SK-N-SH (cell line): ENCODE measurements around the gene TK2. TPM values are rescaled to one million over a fixed set of nuclear protein-coding genes. Genes with fewer than 3 reads are reported as not detected.

ENCODE experiments used
- CTCF ChIA-PET: fragments of 300-600, 350-600 bp; formaldehyde crosslinking; extraction: SDS; loops from one replicate; lab custom pipeline; 2021; lab: Yijun Ruan, JAX
- POLR2A ChIA-PET: fragments of 350-600 bp; sonication (Branson Sonifier 250); formaldehyde crosslinking; extraction: SDS; loops from one replicate; lab custom pipeline; 2020; ENCODE audit warnings: antibody characterized with exemption, inconsistent platforms; lab: Yijun Ruan, JAX
- DNase-seq: peaks from one replicate; pipeline ENCODE4 v3.0.0; 2012
- H2AFZ ChIP-seq: fragments of 200-600 bp; sonication (generic); 2 replicates; pipeline ENCODE4 v1.8.1; 2016; ENCODE audit warnings: antibody characterized with exemption, mild to moderate bottlenecking, low read depth
- H3F3A ChIP-seq: fragments of 200-600 bp; sonication (generic); replicated peaks from 2 replicates; pipeline ENCODE3; 2016; ENCODE audit warnings: antibody characterized with exemption, mild to moderate bottlenecking; ENCODE audit not compliant: insufficient read depth
- H3K27ac ChIP-seq, 2 experiments: fragments of 200-500 bp in 1 of 2; fragments of 200-600 bp in 1 of 2; sonication (Bioruptor generic) in 1 of 2; sonication (generic), shearing (Covaris generic) in 1 of 2; 2 replicates each; pipeline versions ENCODE4 v1.5.1 to v1.6.1; 2014 to 2016; ENCODE audit warnings: low read depth in 2 of 2, inconsistent platforms in 1 of 2, low read length in 1 of 2, mild to moderate bottlenecking in 1 of 2, mixed read lengths in 1 of 2
- H3K27me3 ChIP-seq: fragments of 200-600 bp; sonication (generic), shearing (Covaris generic); 2 replicates; pipeline ENCODE4 v1.6.1; 2016; ENCODE audit warnings: mixed run types; ENCODE audit not compliant: insufficient read depth
- H3K36me3 ChIP-seq, 2 experiments: fragments of 200-500 bp in 1 of 2; fragments of 200-600 bp in 1 of 2; sonication (Bioruptor generic) in 1 of 2; sonication (generic) in 1 of 2; replicated peaks in 1 of 2; 2 replicates each; pipeline versions ENCODE3 to v1.5.1; 2014 to 2016; ENCODE audit warnings: low read length in 1 of 2, mild to moderate bottlenecking in 1 of 2; ENCODE audit not compliant: insufficient read depth in 2 of 2, control insufficient read depth in 1 of 2
- H3K4me1 ChIP-seq, 2 experiments: fragments of 200-500 bp in 1 of 2; fragments of 200-600 bp in 1 of 2; sonication (Bioruptor generic) in 1 of 2; sonication (generic), shearing (Covaris generic) in 1 of 2; 2 replicates each; pipeline versions ENCODE4 v1.5.1 to v1.6.1; 2014 to 2016; ENCODE audit warnings: low read depth in 1 of 2, low read length in 1 of 2, mixed run types in 1 of 2; ENCODE audit not compliant: insufficient read depth in 2 of 2, control insufficient read depth in 1 of 2
- H3K4me2 ChIP-seq: fragments of 200-600 bp; sonication (generic), shearing (Covaris generic); 2 replicates; pipeline ENCODE4 v1.6.1; 2017; ENCODE audit warnings: mixed run types
- H3K4me3 ChIP-seq, 2 experiments: fragments of 200-500 bp in 1 of 2; fragments of 200-600 bp in 1 of 2; sonication (Bioruptor generic) in 1 of 2; sonication (generic), shearing (Covaris generic) in 1 of 2; 2 replicates each; pipeline versions ENCODE4 v1.5.1 to v1.8.1; 2014 to 2016; ENCODE audit warnings: low read depth in 2 of 2, inconsistent platforms in 1 of 2, low read length in 1 of 2, mild to moderate bottlenecking in 1 of 2, mixed read lengths in 1 of 2, moderate library complexity in 1 of 2
- H3K79me2 ChIP-seq: fragments of 200-600 bp; sonication (generic); 2 replicates; pipeline ENCODE4 v1.8.1; 2017; ENCODE audit warnings: mild to moderate bottlenecking; ENCODE audit not compliant: insufficient read depth
- H3K9ac ChIP-seq: fragments of 200-600 bp; sonication (generic); 2 replicates; pipeline ENCODE4 v1.6.1; 2017; ENCODE audit warnings: mixed run types
- H3K9me2 ChIP-seq: fragments of 200-600 bp; sonication (generic); 2 replicates; pipeline ENCODE4 v1.6.1; 2017; ENCODE audit warnings: mixed run types
- H3K9me3 ChIP-seq: fragments of 200-600 bp; sonication (generic); 2 replicates; pipeline ENCODE4 v1.6.1; 2017; ENCODE audit warnings: mixed run types, mild to moderate bottlenecking, moderate library complexity
- H4K20me1 ChIP-seq: fragments of 200-600 bp; sonication (generic); 2 replicates; pipeline ENCODE4 v1.6.1; 2017; ENCODE audit warnings: mild to moderate bottlenecking, mixed run types; ENCODE audit not compliant: insufficient read depth
- ELF1 ChIP-seq: IDR thresholded peaks from 2 replicates; pipeline ENCODE4 v1.4.0; 2012
- FOSL2 ChIP-seq: IDR thresholded peaks from 2 replicates; pipeline ENCODE4 v1.4.0; 2012; ENCODE audit warnings: low read depth, mild to moderate bottlenecking, moderate library complexity, borderline replicate concordance
- GABPA ChIP-seq: IDR thresholded peaks from 2 replicates; pipeline ENCODE4 v1.4.0; 2012; ENCODE audit warnings: low read depth, mild to moderate bottlenecking
- MEF2A ChIP-seq: IDR thresholded peaks from 2 replicates; pipeline ENCODE4 v1.4.0; 2012; ENCODE audit warnings: low read depth, borderline replicate concordance
- NRF1 ChIP-seq: IDR thresholded peaks from 2 replicates; pipeline ENCODE4 v1.6.1; 2012; ENCODE audit warnings: low read depth, mild to moderate bottlenecking, low read length
- RAD21 ChIP-seq: IDR thresholded peaks from 2 replicates; pipeline ENCODE4 v1.6.1; 2012; ENCODE audit warnings: mild to moderate bottlenecking, low read length
- RFX5 ChIP-seq: IDR thresholded peaks from 2 replicates; pipeline ENCODE4 v1.6.1; 2012; ENCODE audit warnings: mild to moderate bottlenecking, improper control_type of control experiment, low read length
- RXRA ChIP-seq: IDR thresholded peaks from 2 replicates; pipeline ENCODE4 v1.4.0; 2012; ENCODE audit warnings: low read depth, mild to moderate bottlenecking, borderline replicate concordance
- SIN3A ChIP-seq: IDR thresholded peaks from 2 replicates; pipeline ENCODE4 v1.6.1; 2012; ENCODE audit warnings: low read depth, mild to moderate bottlenecking, low read length, moderate library complexity, borderline replicate concordance
- SMC3 ChIP-seq: IDR thresholded peaks from 2 replicates; pipeline ENCODE4 v1.6.1; 2012; ENCODE audit warnings: low read depth, low read length, improper control_type of control experiment
- TAF1 ChIP-seq: IDR thresholded peaks from 2 replicates; pipeline ENCODE4 v1.6.1; 2012; ENCODE audit warnings: low read depth, mild to moderate bottlenecking, low read length, moderate library complexity, borderline replicate concordance
- YY1 ChIP-seq: IDR thresholded peaks from 2 replicates; pipeline ENCODE4 v1.4.0; 2012; ENCODE audit warnings: low read depth, mild to moderate bottlenecking
- WGBS: methylation state at CpG from one replicate; pipeline ENCODE4 v1.1.6; 2017; ENCODE audit warnings: low lambda C conversion rate; 5-methylcytosine and 5-hydroxymethylcytosine counted together
- polyA plus RNA-seq, 3 experiments: library from polyadenylated mRNA; depleted of rRNA; stranded (reverse); fragments of >200 nt; gene quantifications; 2 replicates each; pipeline ENCODE4 v1.2.3, GENCODE V29; 2012
- TF ChIP-seq, protein P1 (sequence below): IDR thresholded peaks from 2 replicates; pipeline ENCODE4 v1.4.0; 2012; ENCODE audit warnings: low read depth, borderline replicate concordance
- TF ChIP-seq, protein P2 (sequence below): IDR thresholded peaks from 2 replicates; pipeline ENCODE4 v1.6.1; 2012; ENCODE audit warnings: mild to moderate bottlenecking, low read depth, low read length, moderate library complexity
- TF ChIP-seq, protein P3 (sequence below): fragments of 200-600 bp; sonication (generic); IDR thresholded peaks from 2 replicates; pipeline ENCODE4 v1.6.1; 2017; ENCODE audit warnings: antibody characterized with exemption, mild to moderate bottlenecking, moderate library complexity

TK2 gene
- polyA plus RNA-seq, 1 of the 3 experiments (the other 2 are of a cell fraction), result 25.2 TPM

DNA sequence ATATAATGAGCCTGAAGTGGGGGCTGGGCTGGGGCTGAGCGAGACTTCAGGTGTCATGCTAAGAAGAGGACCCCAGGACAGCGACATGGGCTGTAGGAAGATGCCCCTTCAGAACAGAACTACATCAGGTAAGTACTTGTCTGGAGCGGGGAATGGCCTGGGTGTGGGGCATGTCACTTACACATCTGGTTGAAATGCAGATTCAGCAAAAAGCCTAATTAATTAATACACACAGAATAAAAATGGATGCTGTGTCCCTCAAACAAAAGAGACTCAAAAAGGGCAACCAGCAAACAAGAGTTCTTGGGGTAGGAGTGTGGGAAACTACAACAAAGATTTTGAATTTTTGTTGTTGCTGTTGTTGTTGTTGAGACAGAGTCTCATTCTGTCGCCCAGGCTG is 41.1 kb upstream of the TK2 start:
- Histone ChIP-seq H3K27me3 (no peaks in the 10 kb centered on the region), H3K4me2 (no peak overlapping the region), H3F3A (no peaks in the 10 kb centered on the region), H3K9me3 (no peaks in the 10 kb centered on the region), H4K20me1 (no peaks in the 10 kb centered on the region), H3K9ac (no peak overlapping the region), H3K79me2 (no peaks in the 10 kb centered on the region), H2AFZ (no peak overlapping the region), H3K4me1 (no peaks in the 10 kb centered on the region), H3K9me2 (no peaks in the 10 kb centered on the region), H3K36me3 (no peaks in the 10 kb centered on the region), H3K27ac (no peak overlapping the region), H3K4me3 (no peak overlapping the region)
- ChIA-PET CTCF (interaction anchor here (2.7 kb wide), 1 partner anchor 185 kb away, joined by 15 read pairs; no protein-coding TSS in a partner anchor), POLR2A (no interaction called here)
- WGBS, result 83% methylated on average over 4 of the region's 4 CpGs
- DNase-seq, result no peak
- TF ChIP-seq YY1 (no peak), GABPA (no peak), TAF1 (no peak), SIN3A (no peak), SMC3 (no peak), NRF1 (no peak), MEF2A (no peak)

DNA sequence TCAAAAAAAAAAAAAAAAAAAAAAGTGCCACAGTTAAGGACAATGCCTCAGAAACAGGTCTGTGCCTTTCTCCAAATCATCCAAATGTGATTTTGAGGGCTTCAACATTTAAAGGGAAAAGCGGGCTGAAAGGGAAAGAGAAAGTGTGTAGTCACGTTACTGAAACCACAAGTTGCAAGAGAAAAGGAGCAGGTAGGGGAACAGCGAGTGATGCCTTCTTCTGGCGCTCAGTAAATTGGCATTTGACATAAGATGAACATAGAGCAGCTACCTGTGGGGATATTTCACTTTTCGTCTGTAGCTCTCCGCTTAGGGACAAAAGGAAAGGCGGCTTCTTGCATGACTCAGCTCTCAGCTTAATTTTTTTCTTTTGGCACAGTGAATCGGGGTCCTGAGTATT is 40.4 kb upstream of the TK2 start:
- no peak overlapping the region for H3K4me3 ChIP-seq
- H3K9me2 ChIP-seq, result no peaks in the 10 kb centered on the region
- no peaks in the 10 kb centered on the region for H3F3A ChIP-seq
- 85% methylated on average over 8 of the region's 8 CpGs for WGBS
- H2AFZ ChIP-seq, result no peak overlapping the region
- H3K9me3 ChIP-seq, result no peaks in the 10 kb centered on the region
- no peaks in the 10 kb centered on the region for H4K20me1 ChIP-seq
- no peak overlapping the region for H3K27ac ChIP-seq
- no peak for DNase-seq
- H3K27me3 ChIP-seq, result no peaks in the 10 kb centered on the region
- H3K4me2 ChIP-seq, result no peak overlapping the region
- TF ChIP-seq, protein P1, sequence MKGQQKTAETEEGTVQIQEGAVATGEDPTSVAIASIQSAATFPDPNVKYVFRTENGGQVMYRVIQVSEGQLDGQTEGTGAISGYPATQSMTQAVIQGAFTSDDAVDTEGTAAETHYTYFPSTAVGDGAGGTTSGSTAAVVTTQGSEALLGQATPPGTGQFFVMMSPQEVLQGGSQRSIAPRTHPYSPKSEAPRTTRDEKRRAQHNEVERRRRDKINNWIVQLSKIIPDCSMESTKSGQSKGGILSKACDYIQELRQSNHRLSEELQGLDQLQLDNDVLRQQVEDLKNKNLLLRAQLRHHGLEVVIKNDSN, result no peak
- H3K9ac ChIP-seq, result no peak overlapping the region
- no peaks in the 10 kb centered on the region for H3K36me3 ChIP-seq
- no peaks in the 10 kb centered on the region for H3K4me1 ChIP-seq
- no peaks in the 10 kb centered on the region for H3K79me2 ChIP-seq
- CTCF ChIA-PET, result interaction anchor here (2.7 kb wide), 1 partner anchor 184 kb away, joined by 15 read pairs; no protein-coding TSS in a partner anchor
- POLR2A ChIA-PET, result no interaction called here

DNA sequence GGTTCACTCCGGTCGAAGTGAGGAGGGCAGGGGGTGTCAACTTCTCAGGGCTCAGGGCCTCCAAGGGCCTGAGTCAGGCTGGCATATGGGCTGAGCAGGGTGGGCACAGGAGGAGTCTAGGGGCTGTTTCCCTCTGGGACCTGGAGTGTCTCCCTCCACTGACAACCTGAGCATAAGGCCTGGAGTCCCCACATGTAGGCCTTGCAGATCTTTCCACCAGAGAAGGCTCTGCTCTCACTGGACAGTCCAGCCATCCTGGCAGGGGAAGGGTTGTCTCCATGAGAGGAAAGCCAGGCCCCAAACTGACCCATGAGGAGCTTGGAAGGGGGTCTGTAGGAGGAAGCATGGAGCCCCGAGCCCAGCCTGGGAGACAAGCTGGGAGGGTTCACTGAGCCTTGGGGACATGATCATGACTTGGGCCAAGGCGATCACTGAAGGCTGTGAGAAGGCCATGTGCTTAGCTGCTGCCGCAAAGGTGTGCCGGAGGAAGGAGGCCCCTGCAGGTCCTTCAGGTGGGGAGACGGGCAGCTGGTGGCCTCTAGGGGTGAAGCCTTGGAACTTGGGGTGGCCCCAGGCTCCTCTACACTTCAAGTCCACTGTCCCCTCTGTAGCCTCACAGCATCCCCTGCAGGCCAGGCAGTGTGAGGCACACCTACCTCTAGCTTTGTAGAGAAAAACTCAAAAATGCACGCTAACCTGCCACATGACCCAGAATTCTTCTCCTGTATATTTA is 39.2 kb upstream of the TK2 start:
- WGBS, result 95% methylated on average over 3 of the region's 8 CpGs
- Histone ChIP-seq H3K27ac (no peak overlapping the region), H3K36me3 (no peaks in the 10 kb centered on the region), H4K20me1 (no peaks in the 10 kb centered on the region), H3K9ac (no peak overlapping the region), H3F3A (no peaks in the 10 kb centered on the region), H3K27me3 (no peaks in the 10 kb centered on the region), H3K79me2 (no peaks in the 10 kb centered on the region), H3K4me3 (no peak overlapping the region), H3K4me1 (no peaks in the 10 kb centered on the region), H2AFZ (no peak overlapping the region), H3K9me2 (no peaks in the 10 kb centered on the region), H3K9me3 (no peaks in the 10 kb centered on the region), H3K4me2 (no peak overlapping the region)
- DNase-seq, result no peak
- CTCF ChIA-PET, result interaction anchor here (0.8 to 2.7 kb wide), 7 partner anchors 9 to 183 kb away, joined by 3 to 15 read pairs (median 4); no protein-coding TSS in a partner anchor
- POLR2A ChIA-PET, result no interaction called here
- TF ChIP-seq RAD21 (peak; percentile 57), FOSL2 (no peak), RXRA (no peak), ELF1 (no peak), RFX5 (no peak)
- TF ChIP-seq, protein P2, sequence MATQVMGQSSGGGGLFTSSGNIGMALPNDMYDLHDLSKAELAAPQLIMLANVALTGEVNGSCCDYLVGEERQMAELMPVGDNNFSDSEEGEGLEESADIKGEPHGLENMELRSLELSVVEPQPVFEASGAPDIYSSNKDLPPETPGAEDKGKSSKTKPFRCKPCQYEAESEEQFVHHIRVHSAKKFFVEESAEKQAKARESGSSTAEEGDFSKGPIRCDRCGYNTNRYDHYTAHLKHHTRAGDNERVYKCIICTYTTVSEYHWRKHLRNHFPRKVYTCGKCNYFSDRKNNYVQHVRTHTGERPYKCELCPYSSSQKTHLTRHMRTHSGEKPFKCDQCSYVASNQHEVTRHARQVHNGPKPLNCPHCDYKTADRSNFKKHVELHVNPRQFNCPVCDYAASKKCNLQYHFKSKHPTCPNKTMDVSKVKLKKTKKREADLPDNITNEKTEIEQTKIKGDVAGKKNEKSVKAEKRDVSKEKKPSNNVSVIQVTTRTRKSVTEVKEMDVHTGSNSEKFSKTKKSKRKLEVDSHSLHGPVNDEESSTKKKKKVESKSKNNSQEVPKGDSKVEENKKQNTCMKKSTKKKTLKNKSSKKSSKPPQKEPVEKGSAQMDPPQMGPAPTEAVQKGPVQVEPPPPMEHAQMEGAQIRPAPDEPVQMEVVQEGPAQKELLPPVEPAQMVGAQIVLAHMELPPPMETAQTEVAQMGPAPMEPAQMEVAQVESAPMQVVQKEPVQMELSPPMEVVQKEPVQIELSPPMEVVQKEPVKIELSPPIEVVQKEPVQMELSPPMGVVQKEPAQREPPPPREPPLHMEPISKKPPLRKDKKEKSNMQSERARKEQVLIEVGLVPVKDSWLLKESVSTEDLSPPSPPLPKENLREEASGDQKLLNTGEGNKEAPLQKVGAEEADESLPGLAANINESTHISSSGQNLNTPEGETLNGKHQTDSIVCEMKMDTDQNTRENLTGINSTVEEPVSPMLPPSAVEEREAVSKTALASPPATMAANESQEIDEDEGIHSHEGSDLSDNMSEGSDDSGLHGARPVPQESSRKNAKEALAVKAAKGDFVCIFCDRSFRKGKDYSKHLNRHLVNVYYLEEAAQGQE, result no peak
- TF ChIP-seq, protein P1, result no peak
- TF ChIP-seq, protein P3, sequence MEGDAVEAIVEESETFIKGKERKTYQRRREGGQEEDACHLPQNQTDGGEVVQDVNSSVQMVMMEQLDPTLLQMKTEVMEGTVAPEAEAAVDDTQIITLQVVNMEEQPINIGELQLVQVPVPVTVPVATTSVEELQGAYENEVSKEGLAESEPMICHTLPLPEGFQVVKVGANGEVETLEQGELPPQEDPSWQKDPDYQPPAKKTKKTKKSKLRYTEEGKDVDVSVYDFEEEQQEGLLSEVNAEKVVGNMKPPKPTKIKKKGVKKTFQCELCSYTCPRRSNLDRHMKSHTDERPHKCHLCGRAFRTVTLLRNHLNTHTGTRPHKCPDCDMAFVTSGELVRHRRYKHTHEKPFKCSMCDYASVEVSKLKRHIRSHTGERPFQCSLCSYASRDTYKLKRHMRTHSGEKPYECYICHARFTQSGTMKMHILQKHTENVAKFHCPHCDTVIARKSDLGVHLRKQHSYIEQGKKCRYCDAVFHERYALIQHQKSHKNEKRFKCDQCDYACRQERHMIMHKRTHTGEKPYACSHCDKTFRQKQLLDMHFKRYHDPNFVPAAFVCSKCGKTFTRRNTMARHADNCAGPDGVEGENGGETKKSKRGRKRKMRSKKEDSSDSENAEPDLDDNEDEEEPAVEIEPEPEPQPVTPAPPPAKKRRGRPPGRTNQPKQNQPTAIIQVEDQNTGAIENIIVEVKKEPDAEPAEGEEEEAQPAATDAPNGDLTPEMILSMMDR, result peak; percentile 58
